Glutamatergic neuron (in vitro differentiated cells): ENCODE measurements around the gene R3HCC1L. TPM values are rescaled to one million over a fixed set of nuclear protein-coding genes. Genes with fewer than 3 reads are reported as not detected.

Experiments
- DNase-seq: peaks from one replicate; pipeline ENCODE4 v3.0.0; 2022
- H3K27ac Mint-ChIP-seq: one replicate; pipeline ENCODE4 v1.8.0; 2020; ENCODE audit warnings: mild to moderate bottlenecking, mixed read lengths, inconsistent platforms; ENCODE audit not compliant: unreplicated experiment
- H3K27me3 Mint-ChIP-seq: one replicate; pipeline ENCODE4 v1.8.0; 2020; ENCODE audit warnings: mild to moderate bottlenecking, moderate library complexity, mixed read lengths, inconsistent platforms; ENCODE audit not compliant: unreplicated experiment
- H3K36me3 Mint-ChIP-seq: one replicate; pipeline ENCODE4 v1.8.0; 2020; ENCODE audit warnings: mild to moderate bottlenecking, mixed read lengths, inconsistent platforms; ENCODE audit not compliant: unreplicated experiment
- H3K4me1 Mint-ChIP-seq: one replicate; pipeline ENCODE4 v1.8.0; 2020; ENCODE audit warnings: mild to moderate bottlenecking, low read depth, mixed read lengths, inconsistent platforms; ENCODE audit not compliant: unreplicated experiment
- H3K4me3 Mint-ChIP-seq: one replicate; pipeline ENCODE4 v1.8.0; 2020; ENCODE audit warnings: mild to moderate bottlenecking, mixed read lengths, inconsistent platforms; ENCODE audit not compliant: unreplicated experiment
- H3K9me3 Mint-ChIP-seq: one replicate; pipeline ENCODE4 v1.8.0; 2020; ENCODE audit warnings: mild to moderate bottlenecking, moderate library complexity, mixed read lengths, inconsistent platforms; ENCODE audit not compliant: unreplicated experiment
- CTCF ChIP-seq: fragments of 200-600 bp; sonication (generic); IDR thresholded peaks from one replicate; pipeline ENCODE4 v1.5.0; 2021; ENCODE audit not compliant: partially characterized antibody, unreplicated experiment
- total RNA-seq: library from RNA; stranded (reverse); fragmentation: NEBNext Ultra II Directional; extraction: Animal tissue kit (Norgen Biotek cat#: 25700); gene quantifications from one replicate; pipeline ENCODE4 v1.2.1, GENCODE V29; 2021; ENCODE audit not compliant: unreplicated experiment

R3HCC1L gene
- total RNA-seq, 1 donor from 2014 or later = 13.6 TPM

GRCh38 chr10:98260350-98260749 is 125.9 kb downstream of the R3HCC1L start:
- no peak for TF ChIP-seq CTCF
- H3K4me1 Mint-ChIP-seq = peaks cover 18% of the 10 kb centered on the region
- no peak overlapping the region for H3K4me3 Mint-ChIP-seq
- peaks cover 8% of the 10 kb centered on the region for H3K27me3 Mint-ChIP-seq
- H3K9me3 Mint-ChIP-seq = peaks cover 11% of the 10 kb centered on the region
- no peak for DNase-seq
- no peak overlapping the region for H3K27ac Mint-ChIP-seq
- no peaks in the 10 kb centered on the region for H3K36me3 Mint-ChIP-seq

GRCh38 chr10:98260752-98261151 is 126.3 kb downstream of the R3HCC1L start:
- Mint-ChIP-seq H3K27me3 (peaks cover 8% of the 10 kb centered on the region), H3K9me3 (peaks cover 11% of the 10 kb centered on the region), H3K36me3 (no peaks in the 10 kb centered on the region), H3K4me3 (no peak overlapping the region), H3K4me1 (peaks cover 17% of the 10 kb centered on the region), H3K27ac (no peak overlapping the region)
- TF ChIP-seq CTCF = no peak
- no peak for DNase-seq

- Mint-ChIP-seq H3K27me3 (peaks cover 5% of the 10 kb centered on the region), H3K27ac (no peak overlapping the region), H3K36me3 (no peaks in the 10 kb centered on the region), H3K4me3 (no peak overlapping the region), H3K4me1 (peaks cover 14% of the 10 kb centered on the region), H3K9me3 (peaks cover 4% of the 10 kb centered on the region)
- DNase-seq = no peak
- TF ChIP-seq CTCF = no peak
Measured at GRCh38 chr10:98261436-98262277, 127.2 kb downstream of the R3HCC1L start.

- H3K4me1 Mint-ChIP-seq = peaks cover 13% of the 10 kb centered on the region
- no peak for DNase-seq
Measured at GRCh38 chr10:98262571-98262970, 128.1 kb downstream of the R3HCC1L start.

More at GRCh38 chr10:98262571-98262970, 128.1 kb downstream of the R3HCC1L start:
- H3K27me3 Mint-ChIP-seq = peaks cover 8% of the 10 kb centered on the region
- TF ChIP-seq CTCF = peak; percentile 14
- H3K4me3 Mint-ChIP-seq = no peak overlapping the region
- H3K9me3 Mint-ChIP-seq = peaks cover 10% of the 10 kb centered on the region
- H3K27ac Mint-ChIP-seq = no peak overlapping the region
- no peaks in the 10 kb centered on the region for H3K36me3 Mint-ChIP-seq
